Measurements from ENCODE around the gene KDM2A.

DNA sequence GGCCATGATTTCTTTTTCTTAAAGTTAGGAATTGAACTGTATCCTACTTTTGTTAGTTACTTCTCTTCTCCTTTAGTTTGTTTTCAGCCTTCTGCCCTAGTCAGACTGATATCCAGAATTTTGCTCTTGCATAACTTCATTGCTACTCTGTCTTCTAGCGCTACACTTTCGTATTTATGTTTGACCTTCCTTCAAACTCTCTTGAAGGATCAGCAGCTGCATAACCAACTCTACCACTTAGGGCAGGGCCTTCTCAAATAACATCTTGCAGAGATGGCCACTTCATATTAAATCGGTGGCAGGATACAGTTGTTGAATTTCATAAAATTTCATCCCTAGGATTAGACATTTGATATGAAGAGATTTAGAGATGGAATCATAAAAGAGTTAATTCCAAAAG, 43.9 kb downstream of the KDM2A start:
- TF ChIP-seq POLR2A (IDR thresholded peaks at IDR 0.05) (no peak), EP300 (IDR thresholded peaks at IDR 0.05) (no peak)
- TF ChIP-seq, protein P1, sequence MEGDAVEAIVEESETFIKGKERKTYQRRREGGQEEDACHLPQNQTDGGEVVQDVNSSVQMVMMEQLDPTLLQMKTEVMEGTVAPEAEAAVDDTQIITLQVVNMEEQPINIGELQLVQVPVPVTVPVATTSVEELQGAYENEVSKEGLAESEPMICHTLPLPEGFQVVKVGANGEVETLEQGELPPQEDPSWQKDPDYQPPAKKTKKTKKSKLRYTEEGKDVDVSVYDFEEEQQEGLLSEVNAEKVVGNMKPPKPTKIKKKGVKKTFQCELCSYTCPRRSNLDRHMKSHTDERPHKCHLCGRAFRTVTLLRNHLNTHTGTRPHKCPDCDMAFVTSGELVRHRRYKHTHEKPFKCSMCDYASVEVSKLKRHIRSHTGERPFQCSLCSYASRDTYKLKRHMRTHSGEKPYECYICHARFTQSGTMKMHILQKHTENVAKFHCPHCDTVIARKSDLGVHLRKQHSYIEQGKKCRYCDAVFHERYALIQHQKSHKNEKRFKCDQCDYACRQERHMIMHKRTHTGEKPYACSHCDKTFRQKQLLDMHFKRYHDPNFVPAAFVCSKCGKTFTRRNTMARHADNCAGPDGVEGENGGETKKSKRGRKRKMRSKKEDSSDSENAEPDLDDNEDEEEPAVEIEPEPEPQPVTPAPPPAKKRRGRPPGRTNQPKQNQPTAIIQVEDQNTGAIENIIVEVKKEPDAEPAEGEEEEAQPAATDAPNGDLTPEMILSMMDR (IDR thresholded peaks at IDR 0.05), result no peak
